ENCODE data around the gene MYO3B.

- TF ChIP-seq SIN3A (IDR thresholded peaks at IDR 0.05; ENCODE audit: borderline replicate concordance, insufficient read depth, low read length) (no peak), TAF1 (IDR thresholded peaks at IDR 0.05; ENCODE audit: borderline replicate concordance, insufficient read depth, low read length) (no peak), POLR2AphosphoS5 (IDR thresholded peaks at IDR 0.05; ENCODE audit: low read depth, low read length) (no peak), FOXP2 (optimal IDR thresholded peaks at IDR 0.05; ENCODE audit: borderline replicate concordance, extremely low read depth, extremely low read length, insufficient read depth) (no peak)
- TF ChIP-seq, protein P1, sequence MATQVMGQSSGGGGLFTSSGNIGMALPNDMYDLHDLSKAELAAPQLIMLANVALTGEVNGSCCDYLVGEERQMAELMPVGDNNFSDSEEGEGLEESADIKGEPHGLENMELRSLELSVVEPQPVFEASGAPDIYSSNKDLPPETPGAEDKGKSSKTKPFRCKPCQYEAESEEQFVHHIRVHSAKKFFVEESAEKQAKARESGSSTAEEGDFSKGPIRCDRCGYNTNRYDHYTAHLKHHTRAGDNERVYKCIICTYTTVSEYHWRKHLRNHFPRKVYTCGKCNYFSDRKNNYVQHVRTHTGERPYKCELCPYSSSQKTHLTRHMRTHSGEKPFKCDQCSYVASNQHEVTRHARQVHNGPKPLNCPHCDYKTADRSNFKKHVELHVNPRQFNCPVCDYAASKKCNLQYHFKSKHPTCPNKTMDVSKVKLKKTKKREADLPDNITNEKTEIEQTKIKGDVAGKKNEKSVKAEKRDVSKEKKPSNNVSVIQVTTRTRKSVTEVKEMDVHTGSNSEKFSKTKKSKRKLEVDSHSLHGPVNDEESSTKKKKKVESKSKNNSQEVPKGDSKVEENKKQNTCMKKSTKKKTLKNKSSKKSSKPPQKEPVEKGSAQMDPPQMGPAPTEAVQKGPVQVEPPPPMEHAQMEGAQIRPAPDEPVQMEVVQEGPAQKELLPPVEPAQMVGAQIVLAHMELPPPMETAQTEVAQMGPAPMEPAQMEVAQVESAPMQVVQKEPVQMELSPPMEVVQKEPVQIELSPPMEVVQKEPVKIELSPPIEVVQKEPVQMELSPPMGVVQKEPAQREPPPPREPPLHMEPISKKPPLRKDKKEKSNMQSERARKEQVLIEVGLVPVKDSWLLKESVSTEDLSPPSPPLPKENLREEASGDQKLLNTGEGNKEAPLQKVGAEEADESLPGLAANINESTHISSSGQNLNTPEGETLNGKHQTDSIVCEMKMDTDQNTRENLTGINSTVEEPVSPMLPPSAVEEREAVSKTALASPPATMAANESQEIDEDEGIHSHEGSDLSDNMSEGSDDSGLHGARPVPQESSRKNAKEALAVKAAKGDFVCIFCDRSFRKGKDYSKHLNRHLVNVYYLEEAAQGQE (IDR thresholded peaks at IDR 0.05; ENCODE audit: insufficient read depth in 1 of 2, low read depth in 2 of 2, low read length in 2 of 2): no peak
Observed at GRCh38 chr2:170345607-170346006, 167.7 kb downstream of the MYO3B start.
